Right ventricle myocardium inferior (tissue), 1 donor: Measurements from ENCODE around the gene USP33. TPM values are rescaled to one million over a fixed set of nuclear protein-coding genes. Genes with fewer than 3 reads are reported as not detected.
"Not testable (repeated sequence)": the region's sequence is repeated elsewhere in the genome, so short reads cannot be mapped to it uniquely, and the experiment has no call there.

Experiments used
- ATAC-seq: fragments of 200-7000 bp; cut with Tn5 transposase; one replicate; pipeline ENCODE4 v1.9.1; 2020; ENCODE audit warnings: mild to moderate bottlenecking, moderate library complexity
- DNase-seq: peaks from one replicate; pipeline ENCODE4 v3.0.0; 2021; ENCODE audit errors: missing footprints
- intact Hi-C: fragments of 100-400 bp; cut with DNase I; formaldehyde crosslinking; loops from one replicate; pipeline ENCODE4 v1.11.0; 2022
- long read RNA-seq: library from polyadenylated mRNA; unstranded; transcript quantifications from one replicate; pipeline ENCODE4 v2.0.0, GENCODE V29; 2021
- total RNA-seq: library from RNA; stranded (reverse); fragmentation: NEBNext Ultra II Directional; extraction: Animal tissue kit (Norgen Biotek cat#: 25700); gene quantifications from one replicate; pipeline ENCODE4 v1.2.1, GENCODE V29; 2021
- donor health status: DM: no; HTN: yes; CAD: no; lungs with severe emphysema.

USP33 gene
- total RNA-seq: 26.9 TPM
- long read RNA-seq, full-length matches to known transcripts: 11 of 22 reads
- long read RNA-seq, partial matches to known transcripts: 4 of 22 reads
- long read RNA-seq, other reads (novel, unspliced or antisense): 7 of 22 reads

DNA sequence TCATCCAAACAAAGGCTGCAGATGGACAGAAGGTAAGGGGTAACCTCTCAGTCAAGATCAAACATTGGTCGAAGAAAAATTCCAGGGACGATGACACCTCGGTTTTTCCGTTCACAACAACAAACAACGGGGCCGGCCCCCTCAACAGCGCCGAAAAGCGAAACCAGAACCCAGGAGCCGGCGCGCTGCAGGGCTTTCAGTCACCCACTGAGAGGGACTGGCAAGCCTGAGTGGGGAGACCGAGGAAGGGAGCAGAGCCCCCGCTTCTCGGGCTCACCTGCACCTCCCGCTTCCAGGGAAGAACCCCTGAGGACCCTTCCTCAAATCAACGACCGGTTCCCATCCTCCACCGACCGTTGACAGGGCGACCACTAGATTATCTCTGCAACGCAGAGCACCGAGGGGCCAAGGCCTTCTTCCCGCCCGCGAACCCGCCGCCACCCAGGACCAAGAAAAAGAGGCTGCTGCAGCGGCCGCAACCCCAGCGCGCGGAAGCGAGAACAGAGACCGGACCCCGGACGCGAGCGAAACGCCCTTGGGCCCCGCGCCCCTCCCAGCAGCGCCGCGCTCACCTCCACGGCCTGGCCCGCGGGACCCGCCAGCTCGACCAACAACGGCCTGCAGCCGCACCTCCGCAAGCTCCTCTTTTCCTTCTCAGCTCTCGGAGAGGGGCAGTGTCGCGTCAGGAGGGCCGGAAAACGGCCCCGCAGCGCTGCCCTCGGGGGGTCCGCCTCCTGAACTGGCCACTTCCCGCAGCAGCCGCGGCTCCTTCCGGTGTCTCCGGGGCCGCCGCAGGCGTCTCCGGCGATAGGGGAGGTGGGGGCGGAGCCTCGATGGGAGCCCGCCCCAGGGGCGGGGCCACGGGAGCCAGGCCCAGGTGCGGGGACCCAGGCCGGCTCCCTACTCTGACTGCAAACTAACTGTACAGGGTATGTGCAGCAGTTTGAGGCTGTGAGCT lies at the start of gene USP33:
Gene USP33 (minus strand): TSS at position 782 of the 958 bp plus-strand sequence. CDS start 18,155 bp downstream, outside the sequence.
- intact Hi-C loops: loop anchor here (1.0 to 10.0 kb wide), 2 partner anchors 20 to 355 kb away; partner anchors contain the start of gene MIGA1
- DNase-seq: peak; percentile 93
- peak; percentile 99 for ATAC-seq

DNA sequence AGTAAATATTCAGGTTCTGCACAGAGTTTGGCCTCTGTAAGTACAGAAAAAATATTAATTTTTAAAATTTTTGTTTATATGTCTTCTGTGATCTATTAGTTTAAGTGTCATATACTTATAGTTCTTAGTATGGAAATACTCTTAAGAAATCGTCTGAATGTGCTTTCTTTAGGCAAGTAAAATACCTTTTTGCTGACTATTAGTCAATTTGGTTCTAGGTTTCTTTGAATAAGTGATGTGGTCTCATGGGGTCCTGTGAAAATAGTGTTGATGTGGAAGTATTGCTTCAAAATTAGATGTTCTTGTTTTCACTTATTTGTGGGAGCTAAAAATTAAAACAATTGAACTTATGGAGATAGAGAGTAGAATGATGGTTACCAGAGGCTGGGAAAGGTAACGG lies 43.7 kb upstream of the USP33 start:
- intact Hi-C loops: no loop called here
- DNase-seq (no peak), ATAC-seq (no peak)

DNA sequence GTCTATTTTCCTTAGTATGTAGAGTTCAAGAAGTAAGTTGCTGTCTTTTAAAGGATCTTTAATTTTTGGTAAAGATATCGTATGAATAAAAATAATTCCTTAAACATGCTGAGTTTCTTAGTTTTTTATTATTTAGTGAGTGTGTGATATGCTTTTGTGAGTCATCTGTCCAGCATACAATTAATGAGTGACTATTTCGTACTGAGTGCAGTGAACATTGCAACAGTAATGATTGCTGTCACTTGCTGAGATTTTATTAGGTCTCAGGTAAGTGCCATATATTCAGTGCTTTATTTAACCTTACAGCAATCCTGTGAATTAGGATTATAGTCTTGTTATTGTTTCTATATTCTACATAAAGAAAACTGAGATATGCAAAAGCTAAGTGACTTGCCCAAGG lies 42.4 kb upstream of the USP33 start:
- DNase-seq: no peak
- intact Hi-C loops: no loop called here
- ATAC-seq: no peak

DNA sequence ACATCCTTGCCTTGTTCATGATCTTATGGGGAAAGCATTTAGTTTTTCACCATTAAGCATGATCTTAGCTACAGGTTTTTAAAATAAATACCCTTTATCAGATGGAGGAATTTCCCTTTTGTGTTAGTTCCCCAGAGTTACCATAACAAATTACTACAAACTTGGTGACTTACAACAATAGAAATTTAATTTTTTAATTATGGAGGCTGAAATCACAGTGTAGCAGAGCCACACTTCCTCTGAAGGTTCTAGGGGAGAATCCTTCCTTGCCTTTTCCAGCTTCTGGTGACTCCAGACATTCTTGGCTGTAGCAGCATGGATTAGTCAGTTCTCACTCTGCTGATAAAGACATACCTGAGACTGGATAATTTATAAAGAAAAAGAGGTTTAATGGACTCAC lies 38.3 kb upstream of the USP33 start:
- ATAC-seq: no peak
- DNase-seq: no peak
- intact Hi-C loops: no loop called here

DNA sequence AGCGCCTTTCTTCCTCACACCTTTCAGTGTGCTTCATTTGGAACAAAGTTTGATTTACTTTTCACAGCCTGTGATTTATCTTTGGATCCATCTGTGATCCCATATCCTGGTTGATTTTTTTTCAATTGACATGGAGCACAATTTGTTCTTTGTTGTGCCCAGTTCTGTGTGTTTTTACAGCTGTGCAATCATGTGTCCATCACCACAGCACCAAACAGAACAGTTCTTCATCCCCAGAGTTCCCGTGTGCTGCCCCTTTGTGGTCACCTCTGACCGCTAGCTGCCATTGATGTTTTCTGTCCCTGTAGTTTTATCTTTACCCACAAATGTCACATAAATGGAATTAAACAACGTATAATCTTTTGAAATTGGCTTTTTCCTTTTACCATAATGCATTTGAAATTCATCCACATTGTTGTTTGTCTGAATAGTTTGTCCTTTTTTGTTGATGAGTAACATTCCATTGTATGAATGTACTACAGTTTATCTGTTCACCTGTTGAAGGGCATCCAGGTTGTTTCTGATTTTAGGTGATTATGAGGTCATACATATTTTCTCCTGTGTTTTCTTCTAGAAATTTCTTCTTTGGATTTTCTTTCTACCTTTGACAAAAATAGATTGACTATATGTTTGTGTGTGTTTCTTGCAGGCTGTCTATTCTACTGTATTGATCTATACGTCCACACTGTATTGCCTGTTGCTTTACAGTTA lies 37.2 kb upstream of the USP33 start:
- intact Hi-C loops: no loop called here
- no peak for ATAC-seq
- no peak for DNase-seq

DNA sequence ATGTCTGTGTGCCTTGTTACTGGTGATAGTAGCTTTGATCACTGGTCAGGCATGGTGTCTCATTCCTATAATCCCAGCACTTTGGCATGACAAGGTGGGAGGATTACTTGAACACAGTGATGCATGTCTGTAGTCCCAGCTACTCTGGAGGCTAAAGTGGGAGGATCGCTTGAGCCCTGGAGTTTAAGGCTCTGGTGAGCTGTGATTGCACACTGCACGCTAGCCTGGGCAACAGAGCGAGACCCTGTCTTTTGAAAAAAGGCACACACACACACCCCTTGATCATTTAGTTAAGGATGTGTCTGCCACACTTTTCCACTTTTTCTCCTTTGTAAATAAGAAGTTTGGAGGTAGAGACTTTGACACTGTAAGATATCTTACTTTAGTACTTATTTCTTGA lies 34.9 kb upstream of the USP33 start:
- intact Hi-C loops: no loop called here
- DNase-seq: no peak
- no peak for ATAC-seq

DNA sequence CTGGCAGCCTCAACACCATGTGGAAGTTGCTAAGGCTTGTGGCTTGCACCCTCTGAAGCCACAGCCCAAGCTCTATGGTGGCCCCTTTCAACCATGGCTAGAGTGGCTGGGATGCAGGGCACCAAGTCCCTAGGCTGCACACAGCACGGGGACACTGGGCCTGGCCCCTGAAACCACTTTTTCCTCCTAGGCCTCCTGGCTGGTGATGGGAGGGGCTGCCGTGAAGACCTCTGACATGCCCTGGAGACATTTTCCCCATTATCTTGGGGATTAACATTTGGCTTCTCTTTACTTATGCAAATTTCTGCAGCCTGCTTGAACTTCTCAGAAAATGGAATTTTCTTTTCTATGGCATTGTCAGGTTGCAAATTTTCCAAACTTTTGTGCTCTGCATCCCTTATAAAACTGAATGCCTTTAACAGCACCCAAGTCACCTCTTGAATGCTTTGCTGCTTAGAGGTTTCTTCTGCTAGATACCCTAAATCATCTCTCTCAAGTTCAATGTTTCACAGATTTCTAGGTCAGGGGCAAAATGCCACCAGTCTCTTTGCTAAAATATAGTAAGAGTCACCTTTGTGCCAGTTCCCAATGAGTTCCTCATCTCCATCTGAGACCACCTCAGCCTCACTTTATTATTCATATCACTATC lies 26.6 kb upstream of the USP33 start:
- ATAC-seq, intact Hi-C loops, DNase-seq: not testable (repeated sequence)

DNA sequence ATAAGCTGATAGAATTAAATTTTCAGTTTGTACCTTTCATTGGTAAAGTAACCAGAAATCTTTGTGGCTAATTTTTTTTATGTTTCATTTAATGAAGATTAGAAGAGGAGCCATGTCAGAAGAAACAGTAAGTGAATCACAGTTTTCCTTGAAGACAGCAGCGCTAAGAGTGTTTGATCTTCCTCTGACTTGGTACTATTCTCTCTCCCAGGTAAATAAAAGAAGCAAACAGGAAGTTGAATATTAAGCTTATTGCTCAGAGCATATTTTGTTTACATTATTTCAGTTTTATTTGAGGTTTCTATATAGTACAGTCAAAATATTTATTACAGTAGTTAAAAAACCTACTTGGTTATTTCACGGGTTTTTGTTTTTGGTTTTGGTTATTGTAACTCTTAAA lies 23.5 kb upstream of the USP33 start:
- DNase-seq (no peak), ATAC-seq (no peak)
- intact Hi-C loops: no loop called here

DNA sequence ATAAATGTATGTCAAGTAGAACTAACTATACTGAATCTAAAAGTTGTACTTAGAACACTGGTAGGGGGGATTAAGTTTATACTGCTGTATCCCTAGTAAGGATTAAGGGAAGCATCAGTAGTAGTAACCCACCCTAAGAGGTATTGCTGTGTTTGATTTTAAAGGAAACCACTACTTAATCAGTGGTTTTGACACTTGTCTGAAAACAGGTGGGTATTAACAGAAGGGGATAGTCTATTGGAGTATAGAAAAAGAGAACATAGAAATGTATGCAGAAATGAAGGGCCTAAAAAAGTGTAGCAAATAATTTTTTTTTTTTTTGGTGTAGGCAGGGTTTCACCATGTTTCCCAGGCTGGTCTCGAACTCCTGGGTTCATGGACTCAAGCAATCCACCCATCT lies 22.0 kb upstream of the USP33 start:
- ATAC-seq (no peak), DNase-seq (no peak)
- intact Hi-C loops: no loop called here

DNA sequence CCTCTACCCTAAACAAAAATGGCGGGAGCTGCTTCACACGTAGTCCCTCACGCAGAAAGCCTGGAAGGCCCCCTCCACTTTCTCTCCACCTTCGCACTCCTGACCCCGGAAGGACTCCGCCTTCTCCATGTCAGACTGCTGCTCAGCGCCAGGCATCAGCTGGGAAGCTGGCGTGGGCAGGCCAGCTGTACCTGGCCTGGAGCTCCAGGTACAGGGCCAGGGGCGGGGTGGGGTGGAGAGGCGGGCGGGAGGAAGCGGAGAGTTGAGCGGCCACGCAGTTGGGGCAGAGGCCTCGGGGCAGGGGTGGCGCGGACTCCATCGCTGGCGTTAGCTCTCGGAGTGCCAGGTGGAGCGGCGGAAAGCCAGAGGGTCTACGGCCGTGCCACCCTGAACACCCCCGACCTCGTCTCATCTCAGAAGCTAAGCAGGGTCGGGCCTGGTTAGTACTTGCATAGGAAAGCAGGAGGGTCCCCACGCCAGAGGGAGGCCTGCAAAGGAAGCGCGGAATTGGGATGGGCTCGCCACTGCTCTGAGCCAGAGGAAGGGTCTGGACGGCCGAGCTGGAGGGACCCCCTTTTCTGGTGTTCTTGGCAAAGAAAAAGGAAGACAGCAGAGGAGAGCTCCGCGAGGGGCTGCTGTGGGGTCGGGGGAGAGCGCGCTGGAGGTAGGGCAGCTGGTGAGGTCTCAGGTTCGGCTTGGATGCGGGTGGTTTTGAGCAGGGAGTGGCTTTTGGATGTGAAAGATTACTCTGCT lies 20.1 kb upstream of the USP33 start, which contains the start of gene MIGA1:
Gene MIGA1 (plus strand): TSS at position 121 of the 753 bp plus-strand sequence. CDS start 3,604 bp downstream, outside the sequence.
- DNase-seq: peak; percentile 90
- intact Hi-C loops: loop anchor here (1.0 kb wide), 1 partner anchor 20 kb away; the partner anchor contains the start of gene USP33
- peak; percentile 99 for ATAC-seq

DNA sequence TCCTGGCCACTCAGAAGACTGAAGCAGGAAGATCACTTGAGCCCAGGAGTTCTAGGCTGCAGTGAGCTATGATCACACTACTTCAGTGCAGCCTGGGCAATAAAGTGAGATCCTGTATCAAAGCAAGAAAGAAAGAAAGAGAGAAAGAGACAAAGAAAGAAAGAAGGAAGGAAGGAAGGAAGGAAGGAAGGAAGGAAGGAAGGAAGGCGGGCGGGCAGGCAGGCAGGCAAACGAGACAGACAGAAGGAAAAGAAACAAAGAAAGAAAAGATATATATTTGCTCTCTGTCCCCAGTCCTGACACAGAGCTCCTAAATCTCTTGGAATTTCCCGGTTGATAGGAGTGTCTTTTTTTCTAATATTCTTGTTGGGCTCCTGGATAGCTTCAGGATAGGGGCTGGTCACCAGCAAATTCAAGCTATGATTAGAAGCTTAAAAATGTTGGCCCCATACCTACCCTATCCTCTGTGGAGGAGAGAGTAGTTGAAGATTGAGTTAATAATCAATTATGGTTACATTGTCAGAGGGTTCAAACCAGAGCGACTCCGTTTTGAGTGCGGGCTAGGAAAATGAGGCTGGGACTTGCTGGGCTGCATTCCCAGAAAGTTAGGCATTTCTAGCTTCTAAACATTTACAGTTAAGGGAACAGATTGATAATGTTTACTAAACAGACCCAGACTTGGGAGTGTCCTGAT lies 16.5 kb upstream of the USP33 start:
- intact Hi-C loops: no loop called here
- ATAC-seq (no peak), DNase-seq (no peak)

DNA sequence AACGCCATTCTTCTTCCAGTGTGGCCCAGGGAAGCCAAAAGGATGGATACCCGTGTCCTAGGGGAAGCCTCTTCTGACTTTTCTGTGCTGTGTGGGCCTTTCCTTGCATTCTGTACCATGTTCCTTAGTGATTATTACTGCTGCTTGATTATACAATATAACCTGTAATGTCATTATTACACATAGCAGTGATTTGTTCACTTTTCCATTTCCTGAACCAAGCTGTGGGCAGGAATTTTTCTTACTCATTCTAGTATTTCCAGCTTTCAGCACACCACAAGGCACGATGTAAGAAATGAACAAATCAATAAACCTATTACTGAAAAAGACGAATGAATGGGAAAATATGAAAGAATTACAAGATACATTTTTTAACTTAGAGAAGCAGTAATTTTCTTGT lies 8.4 kb upstream of the USP33 start:
- ATAC-seq (no peak), DNase-seq (no peak)
- intact Hi-C loops: no loop called here

DNA sequence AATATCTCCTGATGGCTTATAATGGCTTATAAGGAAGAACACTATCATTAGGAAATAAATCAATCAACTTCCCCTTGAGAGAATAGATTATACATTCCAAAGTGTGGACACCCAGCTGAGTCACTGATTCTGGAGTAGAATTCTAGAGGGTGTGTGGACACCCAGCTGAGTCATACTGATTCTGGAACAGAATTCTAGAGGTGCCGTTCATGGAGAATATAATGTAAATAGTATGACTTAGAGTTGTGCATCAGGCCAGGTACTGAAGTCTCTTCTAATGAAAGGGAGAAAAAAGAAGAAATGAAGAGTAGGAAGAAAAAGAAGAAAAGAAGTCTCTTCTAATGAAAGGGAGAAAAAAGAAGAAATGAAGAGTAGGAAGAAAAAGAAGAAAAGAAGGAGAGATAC lies 2.4 kb upstream of the USP33 start:
- DNase-seq (no peak), ATAC-seq (no peak)
- intact Hi-C loops: no loop called here

DNA sequence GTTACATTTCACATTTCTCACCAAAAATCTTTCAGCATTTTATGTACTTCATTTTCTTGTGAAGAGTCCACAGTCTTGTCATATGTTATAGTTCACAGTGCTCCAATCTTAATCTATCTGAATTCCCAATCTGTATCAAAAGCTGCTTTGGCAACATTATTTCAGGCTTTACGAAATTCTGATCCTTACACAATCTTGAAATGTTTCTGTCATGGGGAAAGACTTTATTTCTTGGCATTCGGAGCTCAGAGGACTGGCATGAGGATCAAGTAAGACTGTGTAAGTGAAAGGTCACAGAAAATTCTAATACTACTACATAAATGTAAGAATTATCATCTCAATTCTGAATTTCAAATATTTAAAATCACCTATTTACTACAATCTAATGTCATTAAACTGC lies 2.0 kb downstream of the USP33 start:
- DNase-seq (no peak), ATAC-seq (no peak)
- intact Hi-C loops: loop anchor here (10.0 kb wide), 1 partner anchor 357 kb away; no protein-coding TSS in a partner anchor

DNA sequence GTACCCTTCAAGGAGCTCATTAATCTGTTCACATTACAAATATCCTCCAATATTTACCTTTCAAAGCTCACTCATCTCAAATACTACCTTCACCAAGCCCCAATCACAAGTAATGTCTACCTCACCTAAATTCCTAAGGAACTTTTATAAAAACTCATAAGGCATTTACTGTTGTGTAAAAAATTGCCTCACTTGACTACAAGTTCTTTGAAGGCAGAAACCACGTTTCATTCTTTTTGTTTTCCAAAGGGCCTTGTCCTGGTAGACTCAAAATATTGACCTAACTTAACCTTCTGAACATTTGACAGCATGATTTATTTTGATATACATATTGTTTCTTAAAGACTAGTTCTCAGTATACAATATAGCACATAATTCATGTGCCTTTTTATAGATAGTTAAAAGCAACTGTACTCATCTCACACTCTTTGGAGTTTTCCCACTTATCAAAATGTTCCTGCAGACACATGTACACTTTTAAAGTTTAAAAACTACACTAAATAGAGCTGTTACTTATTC lies 2.5 kb downstream of the USP33 start:
- ATAC-seq (no peak), DNase-seq (no peak)
- intact Hi-C loops: loop anchor here (10.0 kb wide), 1 partner anchor 358 kb away; no protein-coding TSS in a partner anchor

DNA sequence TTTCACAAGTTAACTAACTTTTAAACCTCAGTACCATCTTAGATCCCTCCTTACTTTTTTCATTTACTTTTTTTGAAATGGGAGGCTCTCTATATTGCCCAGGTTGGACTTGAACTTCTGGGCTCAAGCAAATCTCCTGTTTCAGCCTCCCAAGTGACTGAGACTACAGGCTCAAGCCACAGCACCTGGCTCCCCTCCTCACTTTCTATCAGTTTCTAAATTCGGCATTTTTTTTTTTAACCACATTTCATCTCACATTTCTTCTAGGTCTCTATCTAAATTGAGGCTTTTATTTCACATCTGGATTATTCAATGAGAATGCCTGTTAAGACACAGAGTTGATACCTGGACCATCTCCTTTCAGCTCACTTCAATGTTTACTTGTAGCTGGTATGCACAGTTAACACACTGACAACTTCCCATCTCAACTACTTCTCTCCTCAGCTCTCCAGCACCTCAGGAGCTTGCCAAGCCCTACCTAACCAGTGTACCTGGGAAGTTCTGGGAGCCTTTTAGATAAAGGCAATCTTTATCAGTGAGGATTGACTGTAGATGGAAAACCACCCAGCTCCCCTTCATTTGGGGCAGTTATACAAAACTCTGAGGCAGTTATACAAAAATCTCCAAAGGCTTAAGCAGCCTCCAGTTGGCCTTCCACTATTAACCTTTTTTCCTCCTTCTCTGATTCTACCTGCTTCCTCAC lies 3.4 kb downstream of the USP33 start:
- ATAC-seq: no peak
- no peak for DNase-seq
- intact Hi-C loops: loop anchor here (10.0 kb wide), 1 partner anchor 359 kb away; no protein-coding TSS in a partner anchor

DNA sequence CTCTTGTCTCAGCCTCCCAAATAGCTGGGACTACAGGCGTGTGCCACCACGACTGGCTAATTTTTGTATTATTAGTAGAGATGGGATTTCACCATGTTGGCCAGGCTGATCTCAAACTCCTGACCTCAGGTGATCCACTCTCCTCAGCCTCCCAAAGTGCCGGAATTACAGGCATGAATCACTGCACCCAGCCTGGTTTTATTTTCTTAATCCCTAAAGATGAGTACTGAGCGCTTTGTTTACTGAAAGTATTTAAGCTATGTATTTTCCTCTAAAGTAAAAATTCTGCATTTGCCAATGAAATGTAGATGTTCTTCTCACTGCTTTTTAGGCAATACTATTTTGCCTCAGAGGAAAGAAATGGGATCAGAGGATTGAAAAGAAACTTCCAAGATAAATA lies 10.2 kb downstream of the USP33 start:
- DNase-seq, intact Hi-C loops, ATAC-seq: not testable (repeated sequence)
